ENCODE data around the gene HTT-AS. TPM values are rescaled to one million over a fixed set of nuclear protein-coding genes. Genes with fewer than 3 reads are reported as not detected.
"Not testable (repeated sequence)": the region's sequence is repeated elsewhere in the genome, so short reads cannot be mapped to it uniquely, and the experiment has no call there.

The HTT-AS gene
- total and polyA plus RNA-seq, 4 donors, result not detected

DNA sequence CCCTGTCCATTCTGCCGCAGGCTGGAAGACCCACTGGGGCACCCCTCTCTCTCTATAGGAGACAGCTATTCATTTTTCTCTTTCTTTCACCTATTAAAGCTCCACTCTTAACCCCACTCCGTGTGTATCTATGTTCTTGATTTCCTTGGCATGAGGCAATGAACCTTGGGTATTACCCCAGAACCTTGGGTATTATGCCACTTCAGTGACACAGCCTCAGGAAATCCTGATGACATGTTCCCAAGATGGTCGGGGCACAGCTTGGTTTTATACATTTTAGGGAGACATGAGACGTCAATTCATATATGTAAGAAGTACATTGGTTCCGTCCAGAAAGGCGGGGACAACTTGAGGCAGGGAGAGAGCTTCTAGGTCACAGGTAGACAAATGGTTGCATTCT is 13.4 kb downstream of the HTT-AS start:
- Histone ChIP-seq H3K27me3 (ENCODE audit: control insufficient read depth in 3 of 3, insufficient read depth in 3 of 3, low read length in 2 of 3) (no peaks in the 10 kb centered on the region), H3K9me3 (ENCODE audit: control insufficient read depth in 4 of 4, insufficient read depth in 3 of 4, low read length in 3 of 4) (peaks cover 0 to under 1% (median 0%) of the 10 kb centered on the region in 4 donors), H3K27ac (ENCODE audit: low read depth in 1 of 2, low read length in 1 of 2) (no peak overlapping the region), H3K4me1 (ENCODE audit: control insufficient read depth in 5 of 5, insufficient read depth in 5 of 5, low read length in 5 of 5) (no peaks in the 10 kb centered on the region), H3K4me3 (no peak overlapping the region), H3K36me3 (ENCODE audit: control insufficient read depth in 4 of 4, insufficient read depth in 4 of 4, low read length in 4 of 4) (no peaks in the 10 kb centered on the region), H3K9ac (ENCODE audit: insufficient read depth in 1 of 2, low read length in 2 of 2) (no peak overlapping the region)
- 62 to 85% methylated on average over 6 of the region's 6 CpGs for WGBS, 2 donors
- ATAC-seq (ENCODE audit: insufficient read depth, low FRiP score), result no peak
- TF ChIP-seq, protein P1, sequence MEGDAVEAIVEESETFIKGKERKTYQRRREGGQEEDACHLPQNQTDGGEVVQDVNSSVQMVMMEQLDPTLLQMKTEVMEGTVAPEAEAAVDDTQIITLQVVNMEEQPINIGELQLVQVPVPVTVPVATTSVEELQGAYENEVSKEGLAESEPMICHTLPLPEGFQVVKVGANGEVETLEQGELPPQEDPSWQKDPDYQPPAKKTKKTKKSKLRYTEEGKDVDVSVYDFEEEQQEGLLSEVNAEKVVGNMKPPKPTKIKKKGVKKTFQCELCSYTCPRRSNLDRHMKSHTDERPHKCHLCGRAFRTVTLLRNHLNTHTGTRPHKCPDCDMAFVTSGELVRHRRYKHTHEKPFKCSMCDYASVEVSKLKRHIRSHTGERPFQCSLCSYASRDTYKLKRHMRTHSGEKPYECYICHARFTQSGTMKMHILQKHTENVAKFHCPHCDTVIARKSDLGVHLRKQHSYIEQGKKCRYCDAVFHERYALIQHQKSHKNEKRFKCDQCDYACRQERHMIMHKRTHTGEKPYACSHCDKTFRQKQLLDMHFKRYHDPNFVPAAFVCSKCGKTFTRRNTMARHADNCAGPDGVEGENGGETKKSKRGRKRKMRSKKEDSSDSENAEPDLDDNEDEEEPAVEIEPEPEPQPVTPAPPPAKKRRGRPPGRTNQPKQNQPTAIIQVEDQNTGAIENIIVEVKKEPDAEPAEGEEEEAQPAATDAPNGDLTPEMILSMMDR (IDR thresholded peaks at IDR 0.05; ENCODE audit: control extremely low read depth, extremely low read depth), result no peak
- DNase-seq, result no peak

DNA sequence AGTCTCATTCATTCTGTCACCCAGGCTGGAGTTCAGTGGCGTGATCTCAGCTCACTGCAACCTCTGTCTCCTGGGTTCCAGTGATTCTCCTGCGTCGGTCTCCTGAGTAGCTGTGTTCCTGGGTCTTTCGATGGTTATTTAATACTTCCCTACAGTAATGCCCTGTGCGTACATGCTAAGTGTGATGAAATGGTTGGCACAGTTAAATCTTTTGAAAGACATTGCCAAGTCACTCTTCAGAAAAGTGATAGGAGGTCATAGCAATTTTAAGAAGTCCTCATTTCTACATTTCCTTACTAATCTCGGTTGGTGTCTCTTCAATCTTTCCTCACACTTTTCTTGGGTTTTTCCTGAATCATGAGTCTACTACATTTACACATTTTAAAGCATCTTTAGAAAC is 14.4 kb downstream of the HTT-AS start:
- no peak for DNase-seq
- no peak overlapping the region for H3K4me3 ChIP-seq
- H3K9me3 ChIP-seq (ENCODE audit: control insufficient read depth in 4 of 4, insufficient read depth in 3 of 4, low read length in 3 of 4), result peaks cover 0 to 3% (median 0%) of the 10 kb centered on the region in 4 donors
- 50 to 72% methylated on average over 6 of the region's 6 CpGs for WGBS, 2 donors
- TF ChIP-seq, protein P1 (IDR thresholded peaks at IDR 0.05; ENCODE audit: control extremely low read depth, extremely low read depth), result no peak
- H3K27ac ChIP-seq (ENCODE audit: low read depth in 1 of 2, low read length in 1 of 2), result no peak overlapping the region
- no peaks in the 10 kb centered on the region for H3K4me1 ChIP-seq (ENCODE audit: control insufficient read depth in 5 of 5, insufficient read depth in 5 of 5, low read length in 5 of 5)
- no peak for ATAC-seq (ENCODE audit: insufficient read depth, low FRiP score)
- no peaks in the 10 kb centered on the region for H3K36me3 ChIP-seq (ENCODE audit: control insufficient read depth in 4 of 4, insufficient read depth in 4 of 4, low read length in 4 of 4)
- H3K9ac ChIP-seq (ENCODE audit: insufficient read depth in 1 of 2, low read length in 2 of 2), result no peak overlapping the region
- H3K27me3 ChIP-seq (ENCODE audit: control insufficient read depth in 3 of 3, insufficient read depth in 3 of 3, low read length in 2 of 3), result no peaks in the 10 kb centered on the region

DNA sequence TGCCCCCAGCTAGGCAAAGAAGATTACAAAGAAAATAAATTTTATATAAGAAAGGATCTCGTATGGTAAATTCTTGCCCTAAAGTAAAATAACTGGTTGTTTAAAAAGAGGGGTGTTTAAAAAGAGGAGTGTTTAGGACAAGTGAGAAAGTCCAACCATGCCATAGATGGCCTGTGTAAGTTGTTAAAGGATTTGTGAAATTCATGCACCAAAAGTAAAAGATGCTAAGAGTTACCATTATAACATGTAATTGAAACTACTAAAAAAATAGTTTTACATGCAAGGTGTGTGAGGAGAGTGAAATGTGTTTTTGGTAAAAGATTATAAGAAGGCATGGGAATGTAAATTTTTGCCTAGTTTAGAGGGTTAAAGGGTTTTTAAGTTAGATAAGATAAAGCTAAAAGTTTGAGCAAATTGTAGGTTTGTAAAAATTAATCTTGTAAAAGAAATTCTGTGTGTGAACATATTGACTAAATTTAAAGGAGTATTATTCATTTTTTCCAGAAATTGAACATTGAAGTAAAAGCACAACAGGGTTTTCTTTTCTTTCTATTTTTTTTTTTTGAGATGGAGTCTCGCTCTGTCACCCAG is 20.1 kb downstream of the HTT-AS start:
- H3K4me3 ChIP-seq, result no peak overlapping the region
- ATAC-seq (ENCODE audit: insufficient read depth, low FRiP score) (no peak), DNase-seq (no peak)
- no peak overlapping the region for H3K9ac ChIP-seq (ENCODE audit: insufficient read depth in 1 of 2, low read length in 2 of 2)
- no peaks in the 10 kb centered on the region for H3K4me1 ChIP-seq (ENCODE audit: control insufficient read depth in 5 of 5, insufficient read depth in 5 of 5, low read length in 5 of 5)
- no peaks in the 10 kb centered on the region for H3K36me3 ChIP-seq (ENCODE audit: control insufficient read depth in 4 of 4, insufficient read depth in 4 of 4, low read length in 4 of 4)
- no peak overlapping the region for H3K27ac ChIP-seq (ENCODE audit: low read depth in 1 of 2, low read length in 1 of 2)
- no peaks in the 10 kb centered on the region for H3K27me3 ChIP-seq (ENCODE audit: control insufficient read depth in 3 of 3, insufficient read depth in 3 of 3, low read length in 2 of 3)
- 97 to 100% methylated on average over 2 of the region's 2 CpGs for WGBS, 2 donors
- TF ChIP-seq, protein P1 (IDR thresholded peaks at IDR 0.05; ENCODE audit: control extremely low read depth, extremely low read depth), result no peak
- peaks cover 0 to 3% (median 0%) of the 10 kb centered on the region in 4 donors for H3K9me3 ChIP-seq (ENCODE audit: control insufficient read depth in 4 of 4, insufficient read depth in 3 of 4, low read length in 3 of 4)

DNA sequence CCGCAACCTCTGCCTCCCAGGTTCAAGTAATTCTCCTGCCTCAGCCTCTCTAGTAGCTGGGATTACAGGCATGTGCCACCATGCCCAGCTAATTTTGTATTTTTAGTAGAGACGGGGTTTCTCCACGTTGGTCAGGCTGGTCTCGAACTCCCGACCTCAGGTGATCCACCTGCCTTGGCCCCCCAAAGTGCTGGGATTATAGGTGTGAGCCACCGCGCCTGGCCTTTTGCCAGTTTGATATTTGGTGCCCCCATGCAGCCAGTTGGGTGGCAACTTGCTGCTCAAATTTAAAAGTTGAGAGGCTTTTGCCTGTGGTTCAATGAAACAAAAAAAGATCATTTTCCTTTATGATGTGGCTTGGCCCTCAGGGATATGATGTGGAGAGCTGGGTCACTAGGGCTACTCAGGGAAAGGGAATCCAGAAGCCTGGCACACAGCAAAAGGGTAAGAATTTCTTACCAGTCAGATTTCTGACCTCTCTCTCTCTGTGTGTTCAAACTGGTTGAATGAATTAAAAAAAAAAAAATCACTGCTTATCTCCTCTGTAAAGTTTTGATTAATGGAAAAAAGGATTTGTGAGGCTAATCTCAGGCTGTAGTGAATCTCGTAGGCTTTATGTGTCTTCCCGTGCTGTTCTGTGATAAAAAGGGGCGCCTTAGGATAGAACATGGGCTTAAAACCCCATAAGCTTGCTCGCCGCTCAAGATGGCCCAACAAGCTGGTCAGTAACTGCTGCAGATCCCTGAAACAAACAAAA is 23.0 kb downstream of the HTT-AS start:
- ATAC-seq (ENCODE audit: insufficient read depth, low FRiP score); H3K4me3 ChIP-seq; H3K9ac ChIP-seq (ENCODE audit: insufficient read depth in 1 of 2, low read length in 2 of 2); DNase-seq; H3K9me3 ChIP-seq (ENCODE audit: control insufficient read depth in 4 of 4, insufficient read depth in 3 of 4, low read length in 3 of 4); H3K27me3 ChIP-seq (ENCODE audit: control insufficient read depth in 3 of 3, insufficient read depth in 3 of 3, low read length in 2 of 3); H3K36me3 ChIP-seq (ENCODE audit: control insufficient read depth in 4 of 4, insufficient read depth in 4 of 4, low read length in 4 of 4); H3K27ac ChIP-seq (ENCODE audit: low read depth in 1 of 2, low read length in 1 of 2); H3K4me1 ChIP-seq (ENCODE audit: control insufficient read depth in 5 of 5, insufficient read depth in 5 of 5, low read length in 5 of 5): not testable (repeated sequence)
- WGBS, 2 donors, result 94 to 98% methylated on average over 10 to 12 of the region's 12 CpGs
